ENCODE data around the gene TBC1D5.

TBC1D5 gene

DNA sequence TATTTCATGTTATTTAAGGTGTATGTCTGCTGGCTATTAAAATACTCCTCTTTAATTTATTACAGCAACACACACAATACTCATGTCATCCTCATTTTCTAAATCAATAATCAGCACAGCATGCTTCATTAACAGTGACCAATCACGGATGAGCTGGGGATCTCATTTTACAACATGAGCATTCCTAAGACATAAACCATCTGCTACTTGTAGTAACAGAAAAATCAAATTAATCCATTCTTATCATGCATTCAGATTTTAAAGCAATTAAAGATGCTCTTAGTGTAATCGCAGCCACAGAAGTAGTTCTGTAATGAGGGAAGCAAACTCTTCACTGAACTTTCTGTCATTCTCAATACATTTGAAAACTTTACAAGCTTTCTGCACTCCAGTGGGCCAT lies 191.1 kb downstream of the TBC1D5 start:
- no peak for TF ChIP-seq POLR2AphosphoS5 (IDR thresholded peaks at IDR 0.05; ENCODE audit: low read depth, low read length)
- TF ChIP-seq TAF1 (IDR thresholded peaks at IDR 0.05; ENCODE audit: borderline replicate concordance, insufficient read depth, low read length), result no peak

- no peak for TF ChIP-seq POLR2AphosphoS5 (IDR thresholded peaks at IDR 0.05; ENCODE audit: low read depth, low read length)
- no peak for TF ChIP-seq TAF1 (IDR thresholded peaks at IDR 0.05; ENCODE audit: borderline replicate concordance, insufficient read depth, low read length)
- TF ChIP-seq, protein P1, sequence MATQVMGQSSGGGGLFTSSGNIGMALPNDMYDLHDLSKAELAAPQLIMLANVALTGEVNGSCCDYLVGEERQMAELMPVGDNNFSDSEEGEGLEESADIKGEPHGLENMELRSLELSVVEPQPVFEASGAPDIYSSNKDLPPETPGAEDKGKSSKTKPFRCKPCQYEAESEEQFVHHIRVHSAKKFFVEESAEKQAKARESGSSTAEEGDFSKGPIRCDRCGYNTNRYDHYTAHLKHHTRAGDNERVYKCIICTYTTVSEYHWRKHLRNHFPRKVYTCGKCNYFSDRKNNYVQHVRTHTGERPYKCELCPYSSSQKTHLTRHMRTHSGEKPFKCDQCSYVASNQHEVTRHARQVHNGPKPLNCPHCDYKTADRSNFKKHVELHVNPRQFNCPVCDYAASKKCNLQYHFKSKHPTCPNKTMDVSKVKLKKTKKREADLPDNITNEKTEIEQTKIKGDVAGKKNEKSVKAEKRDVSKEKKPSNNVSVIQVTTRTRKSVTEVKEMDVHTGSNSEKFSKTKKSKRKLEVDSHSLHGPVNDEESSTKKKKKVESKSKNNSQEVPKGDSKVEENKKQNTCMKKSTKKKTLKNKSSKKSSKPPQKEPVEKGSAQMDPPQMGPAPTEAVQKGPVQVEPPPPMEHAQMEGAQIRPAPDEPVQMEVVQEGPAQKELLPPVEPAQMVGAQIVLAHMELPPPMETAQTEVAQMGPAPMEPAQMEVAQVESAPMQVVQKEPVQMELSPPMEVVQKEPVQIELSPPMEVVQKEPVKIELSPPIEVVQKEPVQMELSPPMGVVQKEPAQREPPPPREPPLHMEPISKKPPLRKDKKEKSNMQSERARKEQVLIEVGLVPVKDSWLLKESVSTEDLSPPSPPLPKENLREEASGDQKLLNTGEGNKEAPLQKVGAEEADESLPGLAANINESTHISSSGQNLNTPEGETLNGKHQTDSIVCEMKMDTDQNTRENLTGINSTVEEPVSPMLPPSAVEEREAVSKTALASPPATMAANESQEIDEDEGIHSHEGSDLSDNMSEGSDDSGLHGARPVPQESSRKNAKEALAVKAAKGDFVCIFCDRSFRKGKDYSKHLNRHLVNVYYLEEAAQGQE (IDR thresholded peaks at IDR 0.05; ENCODE audit: insufficient read depth in 1 of 2, low read depth in 2 of 2, low read length in 2 of 2), result no peak
- no peak for TF ChIP-seq FOXP2 (optimal IDR thresholded peaks at IDR 0.05; ENCODE audit: borderline replicate concordance, extremely low read depth, extremely low read length, insufficient read depth)
- TF ChIP-seq SIN3A (IDR thresholded peaks at IDR 0.05; ENCODE audit: borderline replicate concordance, insufficient read depth, low read length), result no peak
These were observed 191.8 kb downstream of the TBC1D5 start for GRCh38 chr3:17550624-17551023.

DNA sequence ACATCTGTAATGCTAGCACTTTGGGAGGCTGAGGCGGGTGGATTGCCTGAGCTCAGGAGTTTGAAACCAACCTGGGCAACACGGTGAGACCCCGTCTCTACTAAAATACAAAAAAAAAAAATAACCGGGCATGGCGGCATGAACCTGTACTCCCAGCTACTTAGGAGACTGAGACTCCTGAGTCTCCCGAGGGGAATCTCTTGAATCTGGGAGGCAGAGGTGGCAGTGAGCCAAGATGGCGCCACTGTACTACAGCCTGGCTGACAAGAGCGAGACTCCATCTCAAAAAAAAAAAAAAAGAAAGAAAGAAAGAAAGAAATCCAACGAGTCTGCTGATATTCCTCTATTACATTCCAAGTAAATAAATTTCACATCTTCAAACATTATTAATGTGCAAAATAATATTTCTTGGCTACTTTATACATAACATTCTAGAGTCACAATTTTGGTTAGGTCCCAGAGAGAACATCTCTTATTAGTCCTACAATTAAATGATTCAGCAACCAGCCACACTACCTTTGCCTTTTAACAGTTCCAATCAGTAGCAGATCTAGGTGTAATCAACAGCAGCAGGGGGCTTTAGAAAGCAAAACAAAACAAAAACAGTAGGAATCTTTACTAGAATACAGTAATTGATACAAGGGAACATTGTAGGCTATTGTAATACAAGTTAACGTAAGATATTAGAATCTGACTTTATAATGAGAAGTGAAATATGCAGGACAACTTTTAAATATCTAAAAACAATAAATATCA lies 195.8 kb downstream of the TBC1D5 start:
- TF ChIP-seq, protein P1 (IDR thresholded peaks at IDR 0.05; ENCODE audit: insufficient read depth in 1 of 2, low read depth in 2 of 2, low read length in 2 of 2), result no peak
- no peak for TF ChIP-seq POLR2AphosphoS5 (IDR thresholded peaks at IDR 0.05; ENCODE audit: low read depth, low read length)
- TF ChIP-seq SIN3A (IDR thresholded peaks at IDR 0.05; ENCODE audit: borderline replicate concordance, insufficient read depth, low read length), result no peak

GRCh38 chr3:17544632-17545031 lies 197.8 kb downstream of the TBC1D5 start:
- TF ChIP-seq SIN3A (IDR thresholded peaks at IDR 0.05; ENCODE audit: borderline replicate concordance, insufficient read depth, low read length), result no peak

- TF ChIP-seq SIN3A (IDR thresholded peaks at IDR 0.05; ENCODE audit: borderline replicate concordance, insufficient read depth, low read length) (no peak), FOXP2 (optimal IDR thresholded peaks at IDR 0.05; ENCODE audit: borderline replicate concordance, extremely low read depth, extremely low read length, insufficient read depth) (no peak), POLR2AphosphoS5 (IDR thresholded peaks at IDR 0.05; ENCODE audit: low read depth, low read length) (no peak), TAF1 (IDR thresholded peaks at IDR 0.05; ENCODE audit: borderline replicate concordance, insufficient read depth, low read length) (no peak)
- TF ChIP-seq, protein P1 (IDR thresholded peaks at IDR 0.05; ENCODE audit: insufficient read depth in 1 of 2, low read depth in 2 of 2, low read length in 2 of 2), result no peak
These were observed 199.8 kb downstream of the TBC1D5 start for GRCh38 chr3:17542591-17542990.

GRCh38 chr3:17539436-17539835 lies 203.0 kb downstream of the TBC1D5 start:
- TF ChIP-seq POLR2AphosphoS5 (IDR thresholded peaks at IDR 0.05; ENCODE audit: low read depth, low read length) (no peak), FOXP2 (optimal IDR thresholded peaks at IDR 0.05; ENCODE audit: borderline replicate concordance, extremely low read depth, extremely low read length, insufficient read depth) (no peak), TAF1 (IDR thresholded peaks at IDR 0.05; ENCODE audit: borderline replicate concordance, insufficient read depth, low read length) (no peak), SIN3A (IDR thresholded peaks at IDR 0.05; ENCODE audit: borderline replicate concordance, insufficient read depth, low read length) (no peak)
- TF ChIP-seq, protein P1 (IDR thresholded peaks at IDR 0.05; ENCODE audit: insufficient read depth in 1 of 2, low read depth in 2 of 2, low read length in 2 of 2), result no peak

All from PFSK-1 (cell line).